Hypothalamus (tissue), 51 donors: ENCODE data around the gene CAMK1G.

ENCODE experiments used
- DNase-seq, 51 donors: peaks; one replicate each; lab custom pipeline; 2025; lab: John Stamatoyannopoulos, UW

The CAMK1G gene

DNA sequence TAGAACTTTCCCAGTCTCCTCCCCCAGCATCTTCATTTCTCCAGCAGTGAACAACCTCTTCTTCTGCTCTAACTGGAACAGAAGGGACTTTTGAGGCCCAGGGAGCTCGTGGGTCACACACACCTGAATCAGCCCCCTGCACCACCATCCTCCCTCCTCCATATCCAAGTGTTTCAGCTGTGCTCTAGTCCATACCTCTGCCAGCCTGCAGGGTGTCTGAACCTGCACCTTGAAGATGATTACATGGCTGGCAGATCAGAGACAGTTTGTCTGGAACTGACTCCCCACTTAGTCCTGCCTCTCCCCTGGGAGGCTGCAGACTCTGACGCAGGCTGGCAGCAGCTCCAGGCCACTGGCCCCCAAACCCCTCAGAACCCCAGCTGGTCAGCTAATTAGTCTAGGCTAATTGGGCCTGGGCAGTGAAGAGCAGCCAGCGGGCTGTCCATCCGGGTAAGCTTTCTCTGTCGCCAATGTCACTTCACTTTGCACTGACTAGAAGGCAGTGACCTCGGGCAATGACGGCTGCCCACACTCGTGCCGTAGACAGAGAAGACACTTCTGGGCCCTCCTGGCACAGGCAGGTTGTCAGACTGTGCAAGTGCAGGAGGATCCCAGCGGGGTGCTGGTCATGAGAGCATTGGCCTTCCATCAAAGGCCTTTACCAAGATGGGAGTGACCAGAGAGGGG, 12.2 kb downstream of the CAMK1G start:
- DNase-seq, result no peak

DNA sequence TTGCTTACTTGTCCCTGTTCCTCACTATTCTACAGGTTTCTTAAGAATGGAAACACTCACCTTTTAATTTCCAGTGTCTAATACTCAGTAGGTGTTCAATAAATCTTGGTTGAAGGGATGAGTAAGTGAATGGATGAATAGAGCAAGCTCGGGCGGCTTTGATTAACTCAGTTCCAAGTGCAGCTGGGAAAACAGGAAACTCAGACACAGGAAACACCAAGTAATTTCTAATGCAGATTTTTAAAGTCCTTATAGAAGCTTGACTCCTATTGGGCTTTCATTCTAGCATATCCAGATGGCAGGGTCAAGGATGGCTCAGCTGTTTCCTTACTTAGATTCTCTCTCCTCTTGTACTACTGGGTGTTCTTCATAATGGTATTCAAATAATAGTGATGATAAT, 14.0 kb downstream of the CAMK1G start:
- no peak for DNase-seq

DNA sequence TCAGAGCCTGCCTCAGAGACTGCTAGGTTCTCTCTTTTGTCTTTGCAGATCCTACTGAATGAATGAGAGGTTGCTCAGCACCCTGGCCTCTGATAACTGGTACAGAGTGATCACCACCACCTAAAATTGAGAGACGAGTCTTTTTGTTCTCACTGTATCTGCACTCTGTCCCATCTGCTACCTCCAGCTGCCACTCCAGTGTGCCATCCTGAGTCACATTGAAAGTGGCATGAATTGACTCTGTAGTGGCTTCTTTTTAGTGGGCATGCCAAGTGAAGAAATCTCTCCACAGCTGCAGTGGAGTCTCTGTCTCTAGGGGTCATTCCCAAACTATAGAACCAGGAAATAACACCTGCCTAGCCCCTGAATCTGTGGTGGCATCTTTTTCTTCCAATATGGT, 14.7 kb downstream of the CAMK1G start:
- no peak for DNase-seq

DNA sequence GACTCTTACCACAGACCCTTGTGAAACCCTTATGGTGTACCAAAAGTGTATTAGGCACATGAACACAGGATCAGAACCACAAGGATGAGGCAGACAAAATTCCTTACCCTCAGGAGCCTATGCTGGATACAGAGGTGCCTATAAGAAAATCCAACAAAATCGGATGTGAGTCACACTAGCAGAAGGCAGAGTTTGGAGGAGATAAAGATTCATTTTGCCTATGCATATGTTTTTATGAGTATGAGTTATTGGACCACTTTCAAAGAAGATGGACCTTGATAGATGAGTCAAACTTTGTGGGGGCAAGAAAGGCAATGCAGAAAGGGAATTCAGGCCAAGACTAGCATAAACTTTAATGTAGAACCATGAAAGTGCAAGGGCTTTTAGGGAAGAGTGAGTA, 17.0 kb downstream of the CAMK1G start:
- no peak for DNase-seq

DNA sequence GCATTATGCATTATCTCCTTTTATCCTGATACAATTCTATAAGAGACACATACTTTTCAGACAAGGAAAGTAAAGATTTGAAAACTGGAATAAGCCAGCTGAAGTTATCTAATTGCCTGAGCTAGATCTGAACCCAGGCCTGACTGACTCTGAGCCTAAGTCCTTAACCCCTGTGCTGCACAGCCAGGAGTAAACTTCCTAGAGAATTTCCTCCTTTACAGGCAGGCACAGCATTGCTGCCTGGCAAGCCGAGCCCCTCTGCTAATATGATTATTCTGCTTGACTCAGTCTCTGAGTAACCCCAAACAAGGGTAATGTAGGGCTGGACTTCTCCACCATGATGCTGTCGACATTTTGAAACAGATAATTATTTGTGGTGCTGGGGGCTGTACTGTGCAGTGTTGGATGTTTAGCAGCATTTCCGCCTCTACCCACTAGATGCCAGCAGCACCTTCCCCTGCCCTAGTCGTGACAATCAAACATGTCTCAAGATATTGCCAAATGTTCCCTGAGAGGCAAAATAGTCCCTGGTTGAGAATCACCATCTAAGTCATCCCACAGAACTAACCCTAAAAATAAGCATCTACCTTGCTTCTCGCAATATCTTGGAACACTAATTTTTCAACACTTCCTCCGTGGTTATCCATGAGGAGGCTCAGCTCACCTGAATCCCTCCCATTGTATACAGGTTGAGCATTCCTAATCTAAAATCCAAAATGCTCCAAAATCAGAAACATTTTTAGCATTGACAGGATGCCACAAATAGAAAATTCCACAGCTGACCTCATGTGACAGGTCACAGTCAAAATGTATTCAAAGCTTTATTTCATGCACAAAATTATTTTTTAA, 18.5 kb downstream of the CAMK1G start:
- DNase-seq, result peak in 24 of 51 donors; percentile 12 to 72 (median 28)

DNA sequence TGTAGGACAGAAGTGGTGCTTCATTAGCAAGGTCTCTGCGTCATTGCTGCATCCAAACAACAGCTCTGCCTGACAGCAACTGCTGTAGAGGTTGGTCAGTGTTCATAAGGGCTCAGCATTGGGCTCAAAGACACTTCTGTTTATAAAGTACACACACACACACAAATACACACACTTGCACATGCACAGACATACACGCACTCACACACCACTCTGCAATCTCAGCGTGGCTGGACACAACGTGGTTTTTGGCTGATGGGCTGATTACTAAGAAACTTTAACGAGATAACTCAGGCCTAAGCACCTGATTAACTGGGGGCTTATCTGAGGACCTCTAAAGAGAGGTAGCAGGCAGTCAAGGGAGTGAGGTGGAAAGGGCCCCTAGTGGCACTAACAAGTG, 20.4 kb downstream of the CAMK1G start:
- DNase-seq, result no peak

DNA sequence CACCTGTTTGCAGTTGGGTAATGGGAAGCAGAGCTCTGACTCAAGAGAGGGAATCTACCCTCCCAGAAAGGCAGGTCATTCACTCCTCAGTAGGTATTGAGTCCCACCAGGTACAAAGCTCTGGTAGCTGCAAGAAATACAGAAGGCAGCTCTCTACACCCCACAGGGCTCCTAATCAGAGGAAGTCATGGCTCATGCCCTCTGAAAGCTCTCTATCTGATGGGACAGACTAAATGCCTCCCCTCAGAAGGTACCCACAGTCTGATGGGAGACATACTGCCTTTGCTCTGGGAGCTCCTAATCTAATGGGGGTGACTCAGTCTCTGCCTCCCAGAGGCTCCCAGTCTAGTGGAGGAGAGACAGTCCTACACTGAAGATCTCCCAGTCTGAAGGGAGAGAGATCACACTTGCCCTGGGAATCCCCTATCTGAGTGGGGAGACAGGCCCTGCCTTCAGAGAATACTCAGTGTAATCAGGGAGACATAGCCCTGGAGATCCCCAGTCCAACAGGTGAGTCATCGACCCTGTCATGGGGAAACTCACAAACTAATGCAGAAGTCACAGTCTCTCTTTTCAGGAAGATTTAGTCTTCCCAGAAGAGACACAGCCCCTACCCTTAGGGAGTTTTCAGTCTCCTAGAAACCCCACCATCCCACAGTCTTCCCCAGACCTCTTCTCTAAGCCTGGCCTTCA, 23.7 kb downstream of the CAMK1G start:
- no peak for DNase-seq

DNA sequence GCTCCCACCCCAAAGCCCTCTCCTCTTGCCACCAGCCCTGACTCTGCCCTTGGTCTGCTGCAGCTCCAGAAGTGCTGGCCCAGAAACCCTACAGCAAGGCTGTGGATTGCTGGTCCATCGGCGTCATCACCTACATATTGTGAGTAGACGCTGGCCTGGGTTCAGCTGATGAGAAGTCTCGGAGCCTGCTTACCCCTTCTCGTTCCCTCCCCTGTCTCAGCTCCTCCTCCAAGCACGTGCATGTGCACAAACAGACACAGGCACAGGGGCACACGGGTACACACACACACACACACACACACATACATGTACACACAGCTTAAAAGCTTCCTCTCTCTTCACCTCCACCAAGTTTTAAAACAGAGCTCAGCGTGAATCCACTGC, 24.3 kb downstream of the CAMK1G start:
- no peak for DNase-seq

DNA sequence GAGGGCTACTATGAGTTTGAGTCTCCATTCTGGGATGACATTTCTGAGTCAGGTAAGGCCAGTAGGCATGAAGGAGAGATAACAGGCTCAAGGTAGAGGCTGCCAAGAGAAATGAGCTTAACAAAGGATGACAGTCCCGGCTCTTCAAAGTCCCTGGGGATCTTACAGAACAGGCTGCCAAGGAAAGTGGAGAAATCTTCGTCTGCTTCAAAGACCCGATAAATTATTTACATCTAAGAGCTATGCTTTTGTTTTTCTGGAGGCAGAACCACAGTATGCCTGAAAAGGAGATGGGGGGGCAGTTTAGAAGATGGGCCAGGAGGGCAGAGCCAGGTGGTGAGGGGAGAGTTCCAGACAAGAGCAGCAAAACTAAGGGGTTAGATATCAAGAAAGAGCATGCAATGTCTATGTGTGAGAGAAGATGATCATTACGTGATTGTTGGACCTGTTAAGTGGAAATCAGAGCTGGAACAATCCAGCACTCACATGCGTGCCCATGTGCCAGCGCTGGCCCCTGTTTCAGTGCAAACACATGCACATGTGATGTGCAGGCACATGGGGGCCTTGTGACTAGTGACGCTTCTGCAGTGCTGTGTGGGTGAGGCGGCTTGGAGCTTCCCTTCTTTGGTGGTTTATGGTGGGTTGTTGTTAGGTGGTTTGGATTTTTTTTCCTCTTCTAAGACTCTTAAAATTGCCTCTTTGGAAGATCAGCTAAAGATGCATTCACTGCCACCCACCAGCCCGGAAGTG, 25.7 kb downstream of the CAMK1G start:
- peak in 6 of 51 donors; percentile 17 to 80 (median 23) for DNase-seq

DNA sequence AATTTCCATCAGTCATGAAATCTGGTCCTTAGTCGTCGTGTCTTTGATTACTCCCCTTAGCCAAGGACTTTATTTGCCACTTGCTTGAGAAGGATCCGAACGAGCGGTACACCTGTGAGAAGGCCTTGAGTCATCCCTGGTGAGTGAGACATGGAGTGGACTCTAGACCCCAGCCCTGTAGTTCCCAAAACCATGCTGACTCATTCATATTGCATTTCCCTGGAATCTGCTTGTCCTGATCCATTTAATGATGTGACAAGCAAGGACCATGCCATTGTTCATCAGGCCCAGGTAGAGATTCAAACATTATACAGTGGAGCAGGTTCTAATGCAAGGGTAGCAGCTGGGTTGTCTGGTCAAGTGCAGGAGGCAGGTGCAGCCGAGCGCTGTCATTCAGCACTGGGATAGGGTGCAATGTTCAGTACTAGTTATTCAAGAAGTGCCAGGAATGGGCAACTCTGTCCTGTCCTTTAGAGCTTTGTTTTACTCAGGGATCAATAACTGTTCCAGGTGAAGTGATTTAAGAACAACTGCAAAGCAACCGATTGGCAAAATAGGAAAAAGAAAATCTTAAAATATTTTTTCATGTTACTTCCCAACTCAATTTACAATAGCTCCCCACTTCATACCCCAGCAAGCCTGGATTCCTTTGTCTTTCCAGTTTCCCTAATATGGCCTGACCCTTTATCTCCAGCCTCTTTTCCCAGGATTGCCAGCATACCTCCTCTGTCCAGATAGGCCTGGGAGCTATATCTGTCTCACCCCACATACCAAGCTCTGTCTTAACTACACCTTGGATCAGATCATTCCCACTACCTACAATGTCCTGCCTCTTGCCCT, 26.5 kb downstream of the CAMK1G start:
- DNase-seq, result peak in 1 of 51 donors; percentile 80

DNA sequence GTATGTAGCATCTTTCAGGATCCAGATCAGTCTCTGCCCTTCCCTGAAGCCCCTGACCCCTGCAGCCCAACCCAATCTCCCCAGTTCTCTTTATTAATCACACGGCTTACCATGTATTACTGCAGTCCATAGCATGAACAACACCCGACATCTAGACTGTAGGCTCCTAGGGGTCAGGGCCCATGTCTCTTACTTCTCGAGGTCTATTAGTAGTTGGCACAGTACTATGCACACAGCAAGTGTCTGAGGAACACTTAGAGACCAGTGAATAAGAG, 27.1 kb downstream of the CAMK1G start:
- DNase-seq, result no peak

DNA sequence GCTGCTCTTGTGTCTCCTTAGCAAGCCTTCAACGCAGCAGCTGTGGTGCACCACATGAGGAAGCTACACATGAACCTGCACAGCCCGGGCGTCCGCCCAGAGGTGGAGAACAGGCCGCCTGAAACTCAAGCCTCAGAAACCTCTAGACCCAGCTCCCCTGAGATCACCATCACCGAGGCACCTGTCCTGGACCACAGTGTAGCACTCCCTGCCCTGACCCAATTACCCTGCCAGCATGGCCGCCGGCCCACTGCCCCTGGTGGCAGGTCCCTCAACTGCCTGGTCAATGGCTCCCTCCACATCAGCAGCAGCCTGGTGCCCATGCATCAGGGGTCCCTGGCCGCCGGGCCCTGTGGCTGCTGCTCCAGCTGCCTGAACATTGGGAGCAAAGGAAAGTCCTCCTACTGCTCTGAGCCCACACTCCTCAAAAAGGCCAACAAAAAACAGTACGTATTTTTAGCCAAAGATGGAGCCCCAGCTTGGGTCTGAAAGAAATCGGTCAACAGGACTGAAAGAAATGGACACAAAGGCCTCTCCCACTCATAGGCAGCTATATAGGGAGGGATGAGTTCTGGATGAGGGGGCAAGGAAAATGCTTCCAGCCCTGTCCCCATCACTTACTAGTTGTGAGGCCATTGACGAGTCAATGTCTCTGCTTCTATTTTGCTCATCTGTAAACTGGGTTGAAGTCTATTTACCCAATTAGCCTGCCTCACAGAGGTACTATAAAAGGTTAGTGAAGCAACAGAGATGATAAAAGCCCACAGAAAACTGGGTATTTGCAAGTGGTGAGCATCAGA, 28.5 kb downstream of the CAMK1G start:
- no peak for DNase-seq

DNA sequence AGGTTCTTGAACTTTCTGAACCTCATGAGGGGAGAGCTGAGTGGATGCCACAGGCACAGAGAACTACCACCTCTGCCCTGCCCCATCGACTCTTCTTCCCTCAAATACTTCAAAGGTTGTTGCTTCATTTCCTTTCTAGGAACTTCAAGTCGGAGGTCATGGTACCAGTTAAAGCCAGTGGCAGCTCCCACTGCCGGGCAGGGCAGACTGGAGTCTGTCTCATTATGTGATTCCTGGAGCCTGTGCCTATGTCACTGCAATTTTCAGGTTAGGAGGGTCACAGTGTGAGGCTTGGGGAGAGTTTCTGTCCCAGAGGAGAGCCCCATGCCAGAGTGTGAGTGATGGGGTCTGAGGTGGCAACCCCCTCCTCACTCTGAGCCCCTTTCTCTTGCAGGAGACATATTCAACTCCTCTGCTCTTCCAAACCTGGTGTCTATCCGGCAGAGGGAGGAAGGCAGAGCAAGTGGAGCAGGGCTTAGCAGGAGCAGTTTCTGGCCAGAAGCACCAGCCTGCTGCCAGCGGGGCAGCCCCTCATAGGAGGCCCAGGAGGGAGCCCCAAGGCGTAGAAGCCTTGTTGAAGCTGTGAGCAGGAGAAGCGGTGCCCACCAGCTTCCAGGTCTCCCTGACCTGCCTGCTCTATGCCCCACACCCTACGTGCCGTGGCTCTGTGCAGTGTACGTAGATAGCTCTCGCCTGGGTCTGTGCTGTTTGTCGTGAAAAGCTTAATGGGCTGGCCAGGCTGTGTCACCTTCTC, 29.3 kb downstream of the CAMK1G start:
- no peak for DNase-seq

DNA sequence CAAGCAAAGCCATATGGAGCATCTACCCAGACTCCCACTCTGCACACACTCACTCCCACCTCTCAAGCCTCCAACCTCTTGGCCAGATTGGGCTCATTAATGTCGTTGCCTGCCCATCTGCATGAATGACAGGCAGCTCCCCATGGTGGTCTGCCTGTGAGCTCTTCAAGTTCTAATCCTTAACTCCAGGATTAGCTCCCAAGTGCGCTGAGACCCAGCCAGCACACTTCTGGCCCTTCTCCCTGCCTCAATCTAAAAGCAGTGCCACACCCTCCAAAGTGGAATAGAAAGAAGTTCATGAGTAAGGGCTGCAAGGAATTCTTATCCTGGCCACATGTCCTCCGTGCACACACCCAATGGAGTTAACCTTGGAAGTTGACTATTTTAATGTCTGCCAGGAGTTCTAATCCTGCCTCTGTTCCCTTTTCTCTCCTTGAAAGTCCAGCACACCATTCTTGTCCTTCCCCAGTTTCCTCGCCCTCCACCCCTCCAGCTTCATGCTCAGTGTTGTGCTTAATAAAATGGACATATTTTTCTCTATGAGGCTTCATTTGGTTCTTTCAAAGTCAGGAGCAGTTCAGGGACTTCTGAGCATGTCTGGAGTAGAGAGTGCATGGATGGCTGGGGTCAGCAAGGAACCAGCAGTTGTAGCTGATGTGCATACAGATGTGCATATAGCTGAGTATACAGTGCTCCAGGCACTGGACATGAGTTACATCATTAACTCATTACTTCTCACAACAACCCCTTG, 30.1 kb downstream of the CAMK1G start:
- no peak for DNase-seq

DNA sequence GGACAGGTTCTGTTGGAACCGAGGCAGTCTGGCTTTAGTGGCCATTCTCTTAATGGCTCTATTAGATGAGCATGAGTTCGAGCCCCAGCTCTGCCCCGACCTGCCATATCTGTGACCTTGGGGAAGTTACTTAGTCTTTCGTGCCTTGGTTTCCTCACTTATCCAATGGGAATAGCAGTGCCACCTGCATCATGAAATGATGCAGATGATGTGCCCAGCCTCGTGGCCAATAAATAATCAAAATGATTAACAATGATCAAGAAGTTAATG, 30.6 kb downstream of the CAMK1G start:
- no peak for DNase-seq

DNA sequence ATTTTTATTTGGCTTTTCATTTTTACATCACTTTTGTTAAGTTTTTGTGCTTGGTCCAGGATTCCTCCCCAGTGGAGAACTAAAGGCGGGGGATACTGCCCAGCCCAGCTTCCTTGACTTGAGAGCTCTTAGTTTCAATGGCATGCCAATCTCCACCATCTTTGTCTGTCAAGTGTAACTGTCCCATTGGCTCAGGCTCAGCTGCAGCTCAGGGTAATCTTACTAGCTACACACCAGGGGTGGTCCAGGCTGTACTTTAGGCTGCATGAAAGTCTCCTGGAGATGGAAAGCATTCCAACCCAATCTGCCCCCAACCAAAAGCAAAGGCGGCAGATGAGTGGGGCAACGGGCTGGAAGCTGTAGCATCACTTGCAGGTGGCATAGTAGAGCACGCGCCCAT, 31.4 kb downstream of the CAMK1G start:
- no peak for DNase-seq

DNA sequence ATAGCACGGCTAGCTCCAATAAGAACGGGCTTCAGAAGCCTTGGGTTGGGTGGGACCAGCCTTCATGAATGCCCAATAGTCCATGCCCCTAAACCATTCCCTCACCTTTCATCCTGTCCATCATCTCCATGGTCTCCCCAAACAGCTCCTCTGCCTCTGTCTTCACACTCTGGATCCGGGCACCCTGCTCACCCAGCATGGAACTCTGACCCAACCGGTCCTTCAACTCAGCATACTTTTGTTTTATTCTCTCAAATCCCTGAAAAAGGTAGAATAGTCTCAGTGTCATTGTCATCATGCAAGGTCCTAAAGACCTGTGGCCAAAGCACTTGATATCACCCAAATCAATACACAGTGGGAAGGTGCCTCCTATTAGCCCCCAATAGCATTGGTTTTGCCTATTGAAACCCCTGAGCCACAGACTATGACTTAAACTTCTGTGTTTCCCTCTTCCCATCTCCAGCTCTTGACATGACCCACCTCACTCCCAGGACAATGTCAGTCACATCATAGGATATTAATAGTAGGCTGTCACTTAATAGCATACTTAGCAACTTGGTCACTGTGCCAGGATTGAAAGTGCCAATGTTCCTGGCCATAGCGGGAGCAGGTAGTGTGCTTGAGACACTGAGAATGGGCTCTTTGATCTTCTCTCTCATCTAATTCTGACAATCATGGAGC, 33.0 kb downstream of the CAMK1G start:
- no peak for DNase-seq
